Hematopoietic multipotent progenitor cell treated with erythropoietin and hydrocortisone succinate and interleukin-3 and kit ligand, for 4 days (in vitro differentiated cells): Measurements from ENCODE around the gene LSM6.

Source experiments
- DNase-seq: peaks from one replicate; pipeline ENCODE4 v3.0.0-alpha.2; 2015

LSM6 gene

GRCh38 chr4:146175541-146176453, at the start of gene LSM6:
Gene LSM6, plus strand, starts transcription at chr4:146175718. Its CDS starts 7,204 bp downstream, at chr4:146182922.
- peak; percentile 92 for DNase-seq

- no peak for DNase-seq
These were observed 43.1 kb upstream of the LSM6 start for GRCh38 chr4:146132445-146132844.

GRCh38 chr4:146134761-146135445, 40.6 kb upstream of the LSM6 start:
- DNase-seq: no peak

- DNase-seq: no peak
These were observed 39.6 kb upstream of the LSM6 start for GRCh38 chr4:146135941-146136340.

GRCh38 chr4:146142768-146143167, 32.8 kb upstream of the LSM6 start:
- DNase-seq: no peak

GRCh38 chr4:146143888-146144287, 31.6 kb upstream of the LSM6 start:
- DNase-seq: peak; percentile 5

- DNase-seq: no peak
These were observed 28.6 kb upstream of the LSM6 start for GRCh38 chr4:146146918-146147317.

- DNase-seq: no peak
These were observed 27.5 kb upstream of the LSM6 start for GRCh38 chr4:146148021-146148420.

- DNase-seq: no peak
These were observed 21.5 kb upstream of the LSM6 start for GRCh38 chr4:146154057-146154456.

GRCh38 chr4:146155152-146155724, 20.3 kb upstream of the LSM6 start:
- DNase-seq: no peak

GRCh38 chr4:146158036-146158745, 17.3 kb upstream of the LSM6 start:
- DNase-seq: no peak

GRCh38 chr4:146159384-146160058, 16.0 kb upstream of the LSM6 start:
- no peak for DNase-seq

- no peak for DNase-seq
These were observed 14.3 kb upstream of the LSM6 start for GRCh38 chr4:146161243-146161642.

GRCh38 chr4:146165221-146165620, 10.3 kb upstream of the LSM6 start:
- DNase-seq: no peak

GRCh38 chr4:146165840-146166239, 9.7 kb upstream of the LSM6 start:
- no peak for DNase-seq

GRCh38 chr4:146170149-146170548, 5.4 kb upstream of the LSM6 start:
- no peak for DNase-seq

GRCh38 chr4:146176891-146177290, 1.4 kb downstream of the LSM6 start:
- peak; percentile 24 for DNase-seq

- no peak for DNase-seq
These were observed 2.6 kb downstream of the LSM6 start for GRCh38 chr4:146178126-146178525.

- DNase-seq: no peak
These were observed 4.4 kb downstream of the LSM6 start for GRCh38 chr4:146179784-146180370.

GRCh38 chr4:146182443-146182842, 6.9 kb downstream of the LSM6 start:
- DNase-seq: peak; percentile 15

GRCh38 chr4:146183209-146183608, 7.7 kb downstream of the LSM6 start:
- no peak for DNase-seq

- DNase-seq: no peak
These were observed 10.5 kb downstream of the LSM6 start for GRCh38 chr4:146186041-146186440.
